Body of pancreas (tissue), 4 donors: ENCODE results near the gene CYTH3.

Experiments
- CTCF ChIP-seq, 7 experiments: fragments of 450-650 bp in 4 of 7; fragments of 200-600 bp in 3 of 7; sonication (generic) in 3 of 7; IDR thresholded peaks; one replicate each; pipeline ENCODE4 v1.5.1; 2016 to 2019; ENCODE audit warnings: antibody characterized with exemption in 7 of 7
- POLR2A ChIP-seq, 3 donors: fragments of 450-650 bp; IDR thresholded peaks; one replicate each; pipeline ENCODE4 v1.6.1; 2016; ENCODE audit warnings: antibody characterized with exemption in 3 of 3, mild to moderate bottlenecking in 2 of 3

GRCh38 chr7:6117533-6117932, 154.9 kb downstream of the CYTH3 start:
- TF ChIP-seq POLR2A (IDR thresholded peaks at IDR 0.05) (no peak), CTCF (IDR thresholded peaks at IDR 0.05) (no peak)
